Skeletal muscle tissue (tissue), 4 donors: Measurements from ENCODE around the gene ANKRD44. TPM values are rescaled to one million over a fixed set of nuclear protein-coding genes. Genes with fewer than 3 reads are reported as not detected.

ENCODE experiments used
- H3K27ac ChIP-seq: one replicate; pipeline ENCODE4 v1.7.0; 2013; ENCODE audit warnings: mild to moderate bottlenecking, low read depth, low read length, inconsistent platforms
- H3K27me3 ChIP-seq, 3 donors: one replicate each; pipeline ENCODE4 v1.7.0; 2013; ENCODE audit warnings: low read length in 3 of 3; ENCODE audit not compliant: control insufficient read depth in 3 of 3, insufficient read depth in 3 of 3
- H3K36me3 ChIP-seq, 3 donors: one replicate each; pipeline ENCODE4 v1.7.0; 2013; ENCODE audit warnings: low read length in 3 of 3; ENCODE audit not compliant: control insufficient read depth in 3 of 3, insufficient read depth in 3 of 3
- H3K4me1 ChIP-seq, 3 donors: one replicate each; pipeline ENCODE4 v1.7.0; 2013; ENCODE audit warnings: low read length in 3 of 3, mild to moderate bottlenecking in 3 of 3; ENCODE audit not compliant: control insufficient read depth in 3 of 3, insufficient read depth in 3 of 3
- H3K4me3 ChIP-seq, 3 donors: one replicate each; pipeline ENCODE4 v1.7.0; 2013; ENCODE audit warnings: low read length in 3 of 3
- H3K9ac ChIP-seq, 3 donors: one replicate each; pipeline ENCODE4 v1.7.0; 2013; ENCODE audit warnings: low read length in 3 of 3, mild to moderate bottlenecking in 3 of 3, moderate library complexity in 2 of 3, low read depth in 1 of 3
- H3K9me3 ChIP-seq, 3 donors: one replicate each; pipeline ENCODE4 v1.7.0; 2013; ENCODE audit warnings: low read length in 3 of 3; ENCODE audit not compliant: control insufficient read depth in 3 of 3
- total RNA-seq: library from RNA; depleted of rRNA; stranded (reverse); fragments of >200 nt; gene quantifications from one replicate; pipeline ENCODE4 v1.2.3, GENCODE V29; 2014
- donor health status: Osteomylitis.

ANKRD44 gene
- total RNA-seq, 1 donor from 2014 or later: 26.6 TPM

- H3K9ac ChIP-seq: peak overlapping the region in 1 of 3 donors; percentile 32
- no peaks in the 10 kb centered on the region for H3K27me3 ChIP-seq
- H3K9me3 ChIP-seq: no peaks in the 10 kb centered on the region
- no peaks in the 10 kb centered on the region for H3K36me3 ChIP-seq
- H3K27ac ChIP-seq: peak overlapping the region; percentile 18
- H3K4me3 ChIP-seq: no peak overlapping the region
- peaks cover 0 to 8% (median 0%) of the 10 kb centered on the region in 3 donors for H3K4me1 ChIP-seq
Observed at GRCh38 chr2:197254776-197255530, 55.6 kb downstream of the ANKRD44 start.

GRCh38 chr2:197251576-197251975, 59.0 kb downstream of the ANKRD44 start:
- Histone ChIP-seq H3K27me3 (no peaks in the 10 kb centered on the region), H3K4me1 (peaks cover 0 to 8% (median 0%) of the 10 kb centered on the region in 3 donors), H3K4me3 (no peak overlapping the region), H3K9me3 (no peaks in the 10 kb centered on the region), H3K9ac (no peak overlapping the region), H3K36me3 (no peaks in the 10 kb centered on the region), H3K27ac (no peak overlapping the region)

- H3K4me1 ChIP-seq: peaks cover 0 to 8% (median 0%) of the 10 kb centered on the region in 3 donors
Observed at GRCh38 chr2:197251163-197251562, 59.4 kb downstream of the ANKRD44 start.

GRCh38 chr2:197250084-197250397, 60.5 kb downstream of the ANKRD44 start:
- H3K4me3 ChIP-seq: no peak overlapping the region
- peaks cover 0 to 2% (median 0%) of the 10 kb centered on the region in 3 donors for H3K4me1 ChIP-seq

More at GRCh38 chr2:197251163-197251562, 59.4 kb downstream of the ANKRD44 start:
- Histone ChIP-seq H3K27me3 (no peaks in the 10 kb centered on the region), H3K27ac (no peak overlapping the region), H3K9me3 (no peaks in the 10 kb centered on the region), H3K9ac (no peak overlapping the region), H3K4me3 (no peak overlapping the region), H3K36me3 (no peaks in the 10 kb centered on the region)

DNA sequence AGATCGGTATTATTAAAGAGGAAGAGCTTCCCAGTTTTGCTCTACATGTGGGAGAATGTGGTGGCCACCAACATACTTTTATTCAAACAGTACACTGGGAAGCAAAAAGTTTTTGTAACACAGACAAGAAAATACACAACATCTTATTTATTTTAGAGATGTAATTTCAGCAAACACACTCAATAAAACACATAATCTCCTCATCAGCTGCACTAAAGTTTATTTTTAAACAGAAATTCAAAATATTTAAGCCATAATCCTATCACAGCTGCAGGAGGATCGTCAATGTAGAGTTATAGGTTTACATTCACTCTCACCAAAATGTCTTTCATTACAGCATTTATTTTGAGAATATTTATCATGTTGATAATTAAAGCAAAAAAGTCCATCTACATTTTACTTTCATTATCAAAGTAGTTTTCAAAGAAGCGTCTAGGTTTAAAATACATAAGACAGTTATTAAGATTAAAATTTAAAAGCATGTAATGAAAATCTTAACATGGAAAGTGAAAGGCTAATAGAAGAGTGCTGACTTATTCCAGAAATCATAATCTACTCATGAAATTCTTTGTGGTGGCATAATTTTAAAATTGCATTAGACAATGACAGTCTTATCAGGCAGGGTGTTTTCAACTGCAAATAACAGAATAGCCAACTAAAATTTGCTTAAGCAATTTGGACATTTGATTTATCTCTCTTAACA, 61.0 kb downstream of the ANKRD44 start:
- no peak overlapping the region for H3K27ac ChIP-seq
- H3K4me3 ChIP-seq: no peak overlapping the region
- H3K36me3 ChIP-seq: no peaks in the 10 kb centered on the region
- H3K4me1 ChIP-seq: peaks cover 0 to under 1% (median 0%) of the 10 kb centered on the region in 3 donors
- no peak overlapping the region for H3K9ac ChIP-seq
- H3K9me3 ChIP-seq: no peaks in the 10 kb centered on the region
- no peaks in the 10 kb centered on the region for H3K27me3 ChIP-seq

More at GRCh38 chr2:197250084-197250397, 60.5 kb downstream of the ANKRD44 start:
- no peaks in the 10 kb centered on the region for H3K27me3 ChIP-seq
- H3K9me3 ChIP-seq: no peaks in the 10 kb centered on the region
- H3K27ac ChIP-seq: no peak overlapping the region
- no peak overlapping the region for H3K9ac ChIP-seq
- no peaks in the 10 kb centered on the region for H3K36me3 ChIP-seq

GRCh38 chr2:197248623-197249022, 62.0 kb downstream of the ANKRD44 start:
- Histone ChIP-seq H3K4me3 (no peak overlapping the region), H3K27me3 (no peaks in the 10 kb centered on the region), H3K4me1 (peaks cover 0 to 10% (median 3%) of the 10 kb centered on the region in 3 donors), H3K27ac (no peak overlapping the region), H3K9ac (no peak overlapping the region), H3K9me3 (no peaks in the 10 kb centered on the region), H3K36me3 (no peaks in the 10 kb centered on the region)

- Histone ChIP-seq H3K4me3 (no peak overlapping the region), H3K9ac (no peak overlapping the region), H3K4me1 (peaks cover 0 to 12% (median 3%) of the 10 kb centered on the region in 3 donors), H3K27ac (no peak overlapping the region), H3K9me3 (no peaks in the 10 kb centered on the region), H3K36me3 (no peaks in the 10 kb centered on the region), H3K27me3 (no peaks in the 10 kb centered on the region)
Observed at GRCh38 chr2:197248001-197248401, 62.6 kb downstream of the ANKRD44 start.

GRCh38 chr2:197247083-197247482, 63.5 kb downstream of the ANKRD44 start:
- H3K27me3 ChIP-seq: no peaks in the 10 kb centered on the region
- H3K27ac ChIP-seq: no peak overlapping the region
- H3K9me3 ChIP-seq: no peaks in the 10 kb centered on the region
- no peak overlapping the region for H3K4me3 ChIP-seq
- H3K9ac ChIP-seq: no peak overlapping the region
- peaks cover 0 to 20% (median 3%) of the 10 kb centered on the region in 3 donors for H3K4me1 ChIP-seq
- H3K36me3 ChIP-seq: no peaks in the 10 kb centered on the region

DNA sequence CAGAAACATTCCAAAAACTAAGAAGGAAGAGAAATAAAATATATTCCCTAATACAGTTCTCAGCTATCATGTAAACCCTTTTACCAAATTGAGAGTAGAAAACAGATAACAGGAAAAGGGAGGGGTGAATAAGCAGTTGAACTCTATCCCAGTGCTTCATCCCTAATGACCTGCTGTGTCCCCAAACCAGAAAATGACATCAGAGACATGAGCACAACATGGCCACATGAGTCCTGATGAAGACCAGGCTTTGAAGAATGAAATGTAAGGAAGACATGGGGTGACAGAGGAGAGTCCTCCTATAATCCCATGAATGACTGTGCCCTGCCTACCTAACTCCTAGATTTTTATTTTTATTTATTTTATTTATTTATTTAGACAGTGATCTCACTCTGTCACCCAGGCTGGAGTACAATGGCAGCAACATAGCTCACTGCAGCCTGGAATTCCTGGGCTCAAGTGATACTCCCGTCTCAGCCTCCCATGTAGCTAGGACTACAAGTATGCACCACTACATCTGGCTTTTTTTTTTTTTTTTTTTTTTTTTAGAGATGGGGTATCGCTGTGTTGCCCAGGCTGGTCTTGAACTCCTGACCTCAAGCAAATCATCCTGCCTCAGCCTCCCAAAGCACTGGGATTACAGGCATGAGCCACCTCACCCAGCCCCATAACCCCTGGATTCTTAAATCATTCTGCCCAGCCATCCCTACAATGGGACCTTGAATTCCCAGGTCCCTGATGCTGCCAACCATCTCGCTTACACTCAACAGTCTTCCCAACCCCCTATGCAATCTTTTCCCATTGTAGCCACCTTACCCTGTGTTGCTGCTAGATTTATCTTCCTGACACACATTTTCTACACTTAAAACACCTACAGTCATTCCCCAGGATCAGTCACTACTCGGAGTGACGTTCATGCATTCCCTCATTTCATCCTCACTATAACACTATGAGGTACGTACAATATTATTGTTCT, 64.5 kb downstream of the ANKRD44 start:
- no peaks in the 10 kb centered on the region for H3K36me3 ChIP-seq
- H3K4me3 ChIP-seq: no peak overlapping the region
- H3K9ac ChIP-seq: no peak overlapping the region
- peaks cover 0 to 20% (median 3%) of the 10 kb centered on the region in 3 donors for H3K4me1 ChIP-seq
- H3K27me3 ChIP-seq: no peaks in the 10 kb centered on the region
- H3K27ac ChIP-seq: no peak overlapping the region
- no peaks in the 10 kb centered on the region for H3K9me3 ChIP-seq
